K562 (cell line): ENCODE measurements around the gene AGPAT2. TPM values are rescaled to one million over a fixed set of nuclear protein-coding genes. Genes with fewer than 3 reads are reported as not detected.

Source experiments
- CBX5 ChIP-seq: IDR thresholded peaks from 2 replicates; pipeline ENCODE4 v1.6.1; 2014; ENCODE audit warnings: low read depth, borderline replicate concordance
- CTCF ChIP-seq, 3 experiments: IDR thresholded peaks in 2 of 3; conservative IDR thresholded peaks in 1 of 3; 2 replicates each; pipeline ENCODE4 v1.5.1; 2011 to 2012; ENCODE audit warnings: low read length in 3 of 3, mild to moderate bottlenecking in 3 of 3, control low read depth in 2 of 3, improper control_type of control experiment in 1 of 3, inconsistent platforms in 1 of 3, low read depth in 1 of 3, mixed read lengths in 1 of 3, moderate library complexity in 1 of 3; ENCODE audit not compliant: insufficient read depth in 2 of 3
- DACH1 ChIP-seq: fragments of 450-650 bp; IDR thresholded peaks from 2 replicates; pipeline ENCODE4 v1.6.1; 2018; ENCODE audit not compliant: partially characterized antibody
- EP400 ChIP-seq: fragments of 450-650 bp; IDR thresholded peaks from 2 replicates; pipeline ENCODE4 v1.6.1; 2017; ENCODE audit warnings: antibody characterized with exemption, mild to moderate bottlenecking, moderate library complexity
- FOSL1 ChIP-seq: fragments of 200-800 bp; sonication (Bioruptor generic); conservative IDR thresholded peaks from 2 replicates; pipeline ENCODE4 v1.6.1; 2016; ENCODE audit warnings: missing genetic modification characterization, missing compliant biosample characterization
- HDAC8 ChIP-seq: fragments of 450-650 bp; IDR thresholded peaks from 2 replicates; pipeline ENCODE4 v1.6.1; 2016; ENCODE audit warnings: mild to moderate bottlenecking, missing genetic modification characterization, moderate library complexity, missing compliant biosample characterization
- HNRNPL ChIP-seq: fragments of 200-400 bp; formaldehyde crosslinking; IDR thresholded peaks from 2 replicates; pipeline ENCODE4 v1.6.1; 2017; ENCODE audit warnings: low read depth, mild to moderate bottlenecking, low read length
- JUND ChIP-seq, 2 experiments: IDR thresholded peaks; 2 replicates in 1 of 2; 3 replicates in 1 of 2; pipeline ENCODE4 v1.6.1; 2011; ENCODE audit warnings: borderline replicate concordance in 2 of 2, low read depth in 2 of 2, low read length in 2 of 2, improper control_type of control experiment in 1 of 2, missing biosample characterization in 1 of 2, missing genetic modification characterization in 1 of 2, missing genetic modification reagents in 1 of 2
- LEF1 ChIP-seq: fragments of 450-650 bp; IDR thresholded peaks from 2 replicates; pipeline ENCODE4 v1.6.1; 2016; ENCODE audit warnings: mild to moderate bottlenecking
- MYC ChIP-seq, 2 experiments: fragments of 250-450 bp in 1 of 2; sonication (Bioruptor Pico) in 1 of 2; IDR thresholded peaks; 2 replicates each; pipeline versions ENCODE4 v1.5.1 to v1.6.1; 2012 to 2021; ENCODE audit warnings: low read depth in 2 of 2, borderline replicate concordance in 1 of 2, improper control_type of control experiment in 1 of 2, low read length in 1 of 2, mild to moderate bottlenecking in 1 of 2, moderate library complexity in 1 of 2
- NCOR1 ChIP-seq: fragments of 450-650 bp; IDR thresholded peaks from 2 replicates; pipeline ENCODE4 v1.6.1; 2016; ENCODE audit warnings: mild to moderate bottlenecking, moderate library complexity
- PCBP1 ChIP-seq: fragments of 200-400 bp; formaldehyde crosslinking; IDR thresholded peaks from 2 replicates; pipeline ENCODE4 v1.6.1; 2018; ENCODE audit warnings: mild to moderate bottlenecking, low read depth, low read length; ENCODE audit not compliant: poor library complexity, severe bottlenecking
- PML ChIP-seq: IDR thresholded peaks from 2 replicates; pipeline ENCODE4 v1.6.1; 2012; ENCODE audit warnings: low read length, inconsistent platforms
- RBFOX2 ChIP-seq: fragments of 200-400 bp; formaldehyde crosslinking; IDR thresholded peaks from 2 replicates; pipeline ENCODE4 v1.6.1; 2017; ENCODE audit warnings: low read depth, mild to moderate bottlenecking, low read length, moderate library complexity
- SIN3B ChIP-seq: fragments of 450-650 bp; IDR thresholded peaks from 2 replicates; pipeline ENCODE4 v1.6.1; 2017; ENCODE audit warnings: low read depth, mild to moderate bottlenecking, moderate library complexity
- TARDBP ChIP-seq: fragments of 450-650 bp; IDR thresholded peaks from 2 replicates; pipeline ENCODE4 v1.6.1; 2016
- ZFP91 ChIP-seq: sonication (generic); formaldehyde crosslinking; IDR thresholded peaks from 2 replicates; pipeline ENCODE4 v1.8.0; 2022; ENCODE audit warnings: mild to moderate bottlenecking, missing genetic modification reagents
- ZNF124 ChIP-seq: sonication (generic); formaldehyde crosslinking; IDR thresholded peaks from 2 replicates; pipeline ENCODE4 v1.8.1; 2022; ENCODE audit warnings: missing genetic modification reagents
- polyA plus RNA-seq, 8 experiments: library from polyadenylated mRNA; depleted of rRNA in 4 of 8; stranded (reverse) in 5 of 8; unstranded in 3 of 8; fragments of >200 nt; fragmentation: Nextera tagmentation in 2 of 8; fragmentation: Illumina TruSeq in 1 of 8; extraction: Ambion mirVana in 2 of 8; extraction: Trizol in 1 of 8; gene quantifications; 2 replicates each; pipeline versions ENCODE4 v1.2.1 to v1.2.3, GENCODE V29; 2011 to 2014; ENCODE audit warnings: inconsistent platforms in 1 of 8, missing spikeins in 1 of 8
- total RNA-seq, 7 experiments: library from RNA; depleted of rRNA in 6 of 7; stranded (reverse); fragments of >200 nt in 6 of 7; fragmentation: Illumina TruSeq in 2 of 7; extraction: Trizol in 2 of 7; gene quantifications; 2 replicates each; pipeline versions ENCODE4 v1.2.1 to v1.2.3, GENCODE V29; 2011 to 2021; ENCODE audit warnings: low replicate concordance in 1 of 7
- TF ChIP-seq, protein P1 (sequence below), 2 experiments: fragments of 250-450 bp in 1 of 2; fragments of 450-650 bp in 1 of 2; sonication (Bioruptor Pico) in 1 of 2; IDR thresholded peaks; 2 replicates each; pipeline versions ENCODE4 v1.6.1 to v1.8.0; 2016 to 2021; ENCODE audit warnings: mild to moderate bottlenecking in 2 of 2, moderate library complexity in 2 of 2, missing compliant biosample characterization in 1 of 2, missing genetic modification characterization in 1 of 2
- TF ChIP-seq, protein P2 (sequence below): fragments of 250-450 bp; sonication (Bioruptor Pico); IDR thresholded peaks from 2 replicates; pipeline ENCODE4 v1.8.0; 2021; ENCODE audit warnings: mild to moderate bottlenecking, moderate library complexity

The AGPAT2 gene
- total and polyA plus RNA-seq, 9 of the 15 experiments (the other 6 are each of a cell fraction or from before 2014, with no cell fraction given): 0.13 to 54.5 (median 23.9) TPM

DNA sequence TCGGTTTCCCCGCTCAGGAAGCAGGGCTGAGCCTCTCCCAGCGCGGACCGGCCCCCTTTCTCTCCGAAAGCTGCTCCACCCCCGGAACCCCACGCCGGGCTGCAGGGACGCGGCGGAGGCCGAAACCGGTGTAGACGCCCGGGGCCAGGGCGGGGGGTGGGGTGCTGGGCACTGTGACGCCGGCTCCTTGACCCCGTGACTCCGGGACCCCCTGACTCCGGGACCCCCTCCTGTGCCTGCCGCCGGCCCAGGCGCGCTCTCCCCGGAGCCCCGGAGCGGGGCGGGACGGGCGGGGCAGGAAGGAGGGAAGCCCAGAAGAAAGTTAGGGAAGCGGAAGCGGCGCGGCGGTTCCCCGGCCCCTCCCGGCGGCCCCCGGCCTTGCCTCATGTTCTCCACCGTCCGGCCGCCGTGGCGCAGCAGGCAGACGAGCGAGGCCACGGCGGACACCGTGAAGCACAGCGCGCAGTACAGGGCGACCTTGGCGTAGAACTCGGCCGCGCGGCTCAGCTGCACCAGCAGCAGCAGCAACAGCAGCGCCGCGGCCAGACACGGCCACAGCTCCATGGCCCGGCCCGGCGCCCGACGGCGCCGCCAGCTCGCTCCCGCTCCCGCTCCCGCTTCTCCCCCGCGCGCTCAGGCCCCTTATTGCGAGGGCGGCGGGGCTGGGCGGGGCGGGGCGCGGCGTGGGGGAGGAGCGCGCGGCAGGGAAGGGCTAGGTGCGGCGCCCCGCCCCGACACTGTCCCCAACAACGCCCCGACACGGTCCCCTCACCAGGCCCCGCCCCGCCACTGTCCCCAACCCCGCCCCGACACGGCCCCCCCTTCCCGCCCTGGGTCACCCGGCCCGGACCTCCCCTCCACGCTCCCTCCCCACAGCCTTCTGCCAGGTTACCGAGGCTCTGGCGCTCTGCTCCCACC lies at the start of gene AGPAT2 (continued):
- 0 out of 6 replicates have a peak, but pooled peaks of 1 of the 3 experiments have one; percentile 1 for TF ChIP-seq CTCF (IDR thresholded peaks at IDR 0.05 in 2 of 3, conservative IDR thresholded peaks at IDR 0.05 in 1 of 3; ENCODE audit: insufficient read depth in 2 of 3, low read depth in 1 of 3, low read length in 3 of 3)
- no peak for TF ChIP-seq LEF1
- TF ChIP-seq, protein P1, sequence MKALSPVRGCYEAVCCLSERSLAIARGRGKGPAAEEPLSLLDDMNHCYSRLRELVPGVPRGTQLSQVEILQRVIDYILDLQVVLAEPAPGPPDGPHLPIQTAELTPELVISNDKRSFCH (CRISPR knock-in tag; IDR thresholded peaks at IDR 0.05): no peak
- TF ChIP-seq, protein P1 (tag; IDR thresholded peaks at IDR 0.05): peak; percentile 49; the same call in 1 of the 2 replicates
- TF ChIP-seq NCOR1: no peak
- peak; percentile 80 for TF ChIP-seq TARDBP
- TF ChIP-seq, protein P2, sequence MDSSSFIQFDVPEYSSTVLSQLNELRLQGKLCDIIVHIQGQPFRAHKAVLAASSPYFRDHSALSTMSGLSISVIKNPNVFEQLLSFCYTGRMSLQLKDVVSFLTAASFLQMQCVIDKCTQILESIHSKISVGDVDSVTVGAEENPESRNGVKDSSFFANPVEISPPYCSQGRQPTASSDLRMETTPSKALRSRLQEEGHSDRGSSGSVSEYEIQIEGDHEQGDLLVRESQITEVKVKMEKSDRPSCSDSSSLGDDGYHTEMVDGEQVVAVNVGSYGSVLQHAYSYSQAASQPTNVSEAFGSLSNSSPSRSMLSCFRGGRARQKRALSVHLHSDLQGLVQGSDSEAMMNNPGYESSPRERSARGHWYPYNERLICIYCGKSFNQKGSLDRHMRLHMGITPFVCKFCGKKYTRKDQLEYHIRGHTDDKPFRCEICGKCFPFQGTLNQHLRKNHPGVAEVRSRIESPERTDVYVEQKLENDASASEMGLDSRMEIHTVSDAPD (CRISPR knock-in tag): no peak
- TF ChIP-seq CBX5: no peak
- TF ChIP-seq MYC (IDR thresholded peaks at IDR 0.05; ENCODE audit: low read depth, low read length): peak; percentile 91
- TF ChIP-seq MYC (CRISPR knock-in tag; IDR thresholded peaks at IDR 0.05; ENCODE audit: borderline replicate concordance, low read depth): no peak
- TF ChIP-seq EP400: peak; percentile 86; the same call in 1 of the 2 replicates
- peak; percentile 23 for TF ChIP-seq DACH1
- no peak for TF ChIP-seq JUND (IDR thresholded peaks at IDR 0.05; ENCODE audit: borderline replicate concordance, low read depth, low read length)
- no peak for TF ChIP-seq JUND (tag; IDR thresholded peaks at IDR 0.05; ENCODE audit: borderline replicate concordance, low read depth, low read length)
- TF ChIP-seq PML: 0 out of 2 replicates have a peak, but pooled peaks have one; percentile 39
- TF ChIP-seq HNRNPL: peak; percentile 37
- TF ChIP-seq ZFP91 (CRISPR knock-in tag): 0 out of 2 replicates have a peak, but pooled peaks have one; percentile 26
- TF ChIP-seq RBFOX2: peak; percentile 87
- TF ChIP-seq PCBP1: peak; percentile 66
- peak; percentile 51 for TF ChIP-seq SIN3B
- no peak for TF ChIP-seq FOSL1 (tag)
- TF ChIP-seq HDAC8 (tag): 0 out of 2 replicates have a peak, but pooled peaks have one; percentile 45
- TF ChIP-seq ZNF124 (CRISPR knock-in tag): 0 out of 2 replicates have a peak, but pooled peaks have one; percentile 60
